Activated T-cell treated with anti-CD3 and anti-CD28 coated beads for 1 hour (primary cell): ENCODE measurements around the gene CHRNB1.

Experiments
- DNase-seq: peaks from one replicate; pipeline ENCODE4 v3.0.0-alpha.2; 2020; ENCODE audit warnings: low read depth

The CHRNB1 gene

DNA sequence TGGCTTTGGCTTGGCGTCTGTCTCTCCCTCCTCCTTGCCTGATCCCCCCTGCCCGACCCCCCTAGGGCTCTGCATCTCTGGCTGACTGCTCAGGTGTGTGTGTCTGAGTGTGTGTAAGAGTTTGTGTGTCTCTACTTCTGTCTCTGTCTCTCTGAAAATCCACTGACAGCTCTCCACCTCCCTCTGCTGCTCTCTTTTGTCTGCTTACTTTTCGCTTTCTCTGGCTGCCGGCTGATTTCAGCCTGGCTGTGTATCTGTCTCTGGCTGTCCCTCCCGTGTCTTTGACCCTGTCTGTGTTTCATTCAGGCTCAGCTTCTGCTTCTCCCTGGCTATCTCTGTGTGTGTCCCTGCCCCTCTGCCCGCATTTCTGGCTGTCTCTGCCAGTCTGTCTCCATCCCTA is 28.5 kb upstream of the CHRNB1 start:
- no peak for DNase-seq

DNA sequence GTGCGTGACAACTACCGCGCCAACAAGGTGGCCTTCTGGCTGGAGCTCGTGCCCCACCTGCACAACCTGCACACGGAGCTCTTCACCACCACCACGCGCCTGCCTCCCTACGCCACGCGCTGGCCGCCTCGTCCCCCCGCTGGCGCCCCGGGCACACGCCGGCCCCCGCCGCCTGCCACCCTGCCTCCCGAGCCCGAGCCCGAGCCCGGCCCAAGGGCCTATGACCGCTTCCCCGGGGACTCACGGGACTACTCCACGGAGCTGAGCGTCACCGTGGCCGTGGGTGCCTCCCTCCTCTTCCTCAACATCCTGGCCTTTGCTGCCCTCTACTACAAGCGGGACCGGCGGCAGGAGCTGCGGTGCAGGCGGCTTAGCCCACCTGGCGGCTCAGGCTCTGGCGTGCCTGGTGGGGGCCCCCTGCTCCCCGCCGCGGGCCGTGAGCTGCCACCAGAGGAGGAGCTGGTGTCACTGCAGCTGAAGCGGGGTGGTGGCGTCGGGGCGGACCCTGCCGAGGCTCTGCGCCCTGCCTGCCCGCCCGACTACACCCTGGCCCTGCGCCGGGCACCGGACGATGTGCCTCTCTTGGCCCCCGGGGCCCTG is 27.7 kb upstream of the CHRNB1 start:
- DNase-seq, result no peak

DNA sequence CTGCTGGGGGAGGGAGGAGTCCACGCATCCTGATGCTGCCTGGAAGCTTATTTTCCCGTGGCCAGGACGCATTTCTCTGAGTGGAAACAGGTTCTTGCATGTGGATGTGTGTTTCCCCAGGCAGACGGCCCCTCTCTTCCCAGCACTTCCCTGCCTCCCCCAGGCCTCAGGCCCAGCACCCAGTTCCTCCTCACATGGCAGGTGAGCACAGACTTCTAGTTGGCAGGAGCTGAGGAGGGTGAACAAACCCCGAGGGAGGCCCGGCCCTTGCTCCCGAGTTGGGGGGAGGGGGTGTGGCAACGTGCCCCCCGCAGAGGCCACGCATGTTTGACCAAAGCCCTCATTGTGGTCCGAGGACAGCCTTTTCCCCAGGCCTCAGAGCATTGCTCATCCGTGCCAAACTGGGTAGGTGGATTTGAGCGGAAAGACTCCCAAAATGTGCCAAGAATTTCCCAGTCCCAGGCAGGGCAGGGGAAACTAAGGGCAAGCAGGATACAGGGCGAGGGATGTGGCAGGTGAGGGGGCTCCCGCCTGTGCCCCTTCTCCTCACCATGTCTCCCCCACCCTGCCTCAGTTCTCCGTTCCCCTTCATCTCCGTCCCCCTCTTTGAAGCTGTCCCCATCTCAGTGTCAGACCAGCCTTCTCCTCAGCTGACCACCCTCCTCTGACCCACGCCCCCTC is 26.2 kb upstream of the CHRNB1 start:
- DNase-seq, result no peak

DNA sequence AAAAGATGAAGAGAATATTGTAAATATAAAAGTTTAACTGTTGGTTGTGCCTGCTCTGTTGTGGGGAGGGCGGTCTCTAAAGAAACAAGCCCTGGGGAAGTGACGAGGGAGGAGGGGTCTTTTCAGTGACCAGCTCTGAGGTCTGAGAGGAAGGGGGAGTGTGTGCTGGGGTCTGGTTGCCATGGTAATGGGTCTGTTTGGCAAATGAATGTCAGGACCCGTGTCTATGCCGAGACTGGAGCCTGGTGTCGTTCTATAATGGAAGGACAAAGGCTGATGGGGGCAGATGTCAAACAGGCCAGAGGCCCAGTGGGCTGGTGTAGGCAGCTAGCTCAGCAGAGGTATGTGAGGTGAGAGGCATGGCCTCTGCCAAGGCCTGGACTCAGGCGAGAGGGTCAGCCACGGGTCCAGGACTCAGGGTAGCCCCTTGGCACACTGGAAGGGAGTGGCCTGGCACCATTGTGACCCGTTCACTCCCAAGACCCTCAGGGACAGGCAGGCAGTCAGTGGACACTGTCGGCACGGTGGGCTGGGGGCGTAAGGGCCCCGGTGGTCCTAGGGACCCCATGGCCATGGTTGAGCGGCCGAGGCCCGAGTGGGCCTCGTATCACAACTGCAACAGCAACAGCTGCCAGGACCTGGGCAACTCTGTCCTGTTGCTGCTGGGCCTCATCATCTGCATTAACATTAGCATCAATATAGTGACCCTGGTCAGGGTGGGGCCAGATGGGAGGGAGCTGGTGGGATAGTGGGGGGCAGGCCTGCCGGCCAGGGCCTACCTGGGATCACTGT is 24.8 kb upstream of the CHRNB1 start, which contains the start of gene SPEM1:
Gene SPEM1, plus strand, starts transcription at position 506 of the 792 bp plus-strand sequence. Its CDS starts 61 bp downstream, at position 567.
- no peak for DNase-seq

- no peak for DNase-seq
Measured at GRCh38 chr17:7421186-7421585, 23.7 kb upstream of the CHRNB1 start.

DNA sequence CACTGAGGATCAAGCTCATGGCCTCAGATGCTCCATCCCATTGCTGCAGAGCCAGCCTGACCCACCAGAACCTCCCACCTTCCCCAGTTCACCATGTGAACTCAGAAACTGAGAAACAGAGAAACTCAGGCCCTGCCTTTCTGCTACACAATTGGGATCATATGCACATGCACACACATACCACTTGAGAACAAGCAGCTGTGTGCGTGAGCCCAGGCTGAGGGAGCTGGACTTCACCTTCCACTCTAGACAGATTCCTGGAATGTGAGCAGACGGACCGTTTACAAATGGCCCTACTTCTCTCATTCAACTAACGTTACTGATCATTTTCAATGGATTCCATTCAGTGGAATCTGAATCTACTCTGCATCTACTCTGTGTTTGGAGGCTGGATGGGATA is 21.2 kb upstream of the CHRNB1 start:
- DNase-seq, result no peak

DNA sequence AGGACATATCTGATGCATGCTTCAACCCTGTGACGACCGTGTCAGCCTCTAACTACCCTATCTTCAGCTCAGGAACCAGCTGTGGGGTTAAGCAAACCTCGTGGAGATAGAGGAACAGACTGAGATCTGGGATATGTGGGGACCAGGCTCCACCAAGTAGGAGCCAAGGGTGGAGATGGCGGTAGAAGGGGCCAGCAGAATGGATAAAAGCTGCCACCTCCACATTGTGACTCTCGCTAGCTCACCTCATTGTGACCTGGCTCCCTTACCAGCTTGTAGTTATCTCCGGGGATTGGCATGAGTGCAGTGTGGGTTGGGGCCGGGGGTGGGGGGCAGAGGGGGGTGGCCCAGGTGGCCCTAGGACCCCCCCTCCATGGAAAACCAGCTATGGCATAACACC is 19.5 kb upstream of the CHRNB1 start, which contains the start of gene SPEM2:
Gene SPEM2, plus strand, starts transcription at position 301 of the 400 bp plus-strand sequence. Its CDS starts 73 bp downstream, at position 374.
- no peak for DNase-seq

- no peak for DNase-seq
Measured at GRCh38 chr17:7425756-7426155, 19.1 kb upstream of the CHRNB1 start.

DNA sequence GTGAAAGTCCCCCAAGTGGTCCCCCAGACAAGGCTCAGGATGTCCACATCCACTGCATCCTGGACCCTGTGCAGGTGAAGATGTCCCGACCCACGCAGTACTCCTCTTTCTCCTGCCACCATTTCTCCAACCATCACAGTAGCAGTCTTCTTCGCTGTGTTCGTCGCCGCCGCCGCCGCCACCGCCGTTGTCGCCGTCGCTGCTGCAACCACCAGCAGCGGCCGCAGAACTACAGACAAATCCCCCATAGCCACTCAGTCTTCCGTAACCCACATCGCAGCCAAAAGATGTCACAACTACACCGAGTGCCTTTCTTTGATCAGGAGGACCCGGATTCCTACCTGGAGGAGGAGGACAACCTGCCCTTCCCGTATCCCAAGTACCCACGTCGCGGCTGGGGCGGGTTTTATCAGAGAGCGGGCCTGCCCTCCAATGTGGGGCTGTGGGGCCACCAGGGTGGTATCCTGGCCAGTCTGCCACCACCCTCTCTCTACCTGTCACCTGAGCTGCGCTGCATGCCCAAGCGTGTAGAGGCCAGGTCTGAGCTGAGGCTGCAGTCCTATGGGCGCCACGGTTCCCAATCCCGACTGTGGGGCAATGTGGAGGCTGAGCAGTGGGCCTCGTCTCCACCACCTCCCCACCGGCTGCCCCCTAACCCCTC is 18.5 kb upstream of the CHRNB1 start:
- no peak for DNase-seq

GRCh38 chr17:7426896-7427489 is 17.9 kb upstream of the CHRNB1 start:
- no peak for DNase-seq

- no peak for DNase-seq
Measured at GRCh38 chr17:7427549-7427948, 17.3 kb upstream of the CHRNB1 start.

GRCh38 chr17:7428557-7428956 is 16.3 kb upstream of the CHRNB1 start, which contains the start of gene SPEM3:
SPEM3 (plus strand) TSS chr17:7428857; CDS start chr17:7428903, 46 bp downstream.
- DNase-seq, result no peak

- DNase-seq, result no peak
Measured at GRCh38 chr17:7429722-7430121, 15.1 kb upstream of the CHRNB1 start.

- DNase-seq, result no peak
Measured at GRCh38 chr17:7431231-7431630, 13.6 kb upstream of the CHRNB1 start.

GRCh38 chr17:7432296-7432695 is 12.6 kb upstream of the CHRNB1 start:
- no peak for DNase-seq

DNA sequence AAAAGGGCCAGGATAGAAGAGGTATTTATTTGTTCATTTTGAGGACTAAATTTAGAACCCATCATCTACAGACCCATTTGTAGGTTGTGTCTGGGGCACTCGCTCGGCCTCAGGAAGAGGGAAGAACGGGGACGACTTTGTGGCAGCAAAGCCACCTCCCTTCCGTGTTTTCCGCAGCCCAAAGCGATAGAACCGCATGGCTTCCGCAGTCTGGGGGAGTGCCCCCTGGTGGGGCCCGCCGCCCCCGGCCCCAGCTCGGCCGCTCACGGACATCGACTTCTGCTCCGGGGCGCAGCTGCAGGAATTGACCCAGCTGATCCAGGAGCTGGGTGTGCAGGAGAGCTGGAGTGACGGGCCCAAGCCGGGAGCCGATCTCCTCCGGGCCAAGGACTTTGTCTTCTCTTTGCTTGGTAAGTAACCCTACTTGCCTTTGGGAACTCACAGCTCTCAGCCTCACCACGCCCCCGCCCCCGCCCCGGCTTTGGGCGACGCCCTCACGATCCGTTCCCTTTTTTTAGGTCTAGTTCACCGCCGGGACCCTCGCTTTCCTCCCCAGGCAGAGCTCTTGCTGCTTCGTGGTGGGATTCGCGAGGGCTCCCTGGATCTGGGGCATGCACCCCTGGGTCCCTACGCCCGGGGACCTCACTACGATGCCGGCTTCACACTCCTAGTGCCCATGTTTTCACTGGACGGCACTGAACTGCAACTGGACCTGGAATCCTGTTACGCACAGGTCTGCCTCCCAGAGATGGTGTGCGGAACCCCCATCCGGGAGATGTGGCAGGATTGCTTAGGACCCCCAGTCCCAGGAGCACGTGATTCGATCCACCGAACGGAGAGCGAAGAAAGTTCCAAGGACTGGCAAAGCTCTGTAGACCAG is 8.9 kb upstream of the CHRNB1 start:
- DNase-seq, result peak; percentile 36

DNA sequence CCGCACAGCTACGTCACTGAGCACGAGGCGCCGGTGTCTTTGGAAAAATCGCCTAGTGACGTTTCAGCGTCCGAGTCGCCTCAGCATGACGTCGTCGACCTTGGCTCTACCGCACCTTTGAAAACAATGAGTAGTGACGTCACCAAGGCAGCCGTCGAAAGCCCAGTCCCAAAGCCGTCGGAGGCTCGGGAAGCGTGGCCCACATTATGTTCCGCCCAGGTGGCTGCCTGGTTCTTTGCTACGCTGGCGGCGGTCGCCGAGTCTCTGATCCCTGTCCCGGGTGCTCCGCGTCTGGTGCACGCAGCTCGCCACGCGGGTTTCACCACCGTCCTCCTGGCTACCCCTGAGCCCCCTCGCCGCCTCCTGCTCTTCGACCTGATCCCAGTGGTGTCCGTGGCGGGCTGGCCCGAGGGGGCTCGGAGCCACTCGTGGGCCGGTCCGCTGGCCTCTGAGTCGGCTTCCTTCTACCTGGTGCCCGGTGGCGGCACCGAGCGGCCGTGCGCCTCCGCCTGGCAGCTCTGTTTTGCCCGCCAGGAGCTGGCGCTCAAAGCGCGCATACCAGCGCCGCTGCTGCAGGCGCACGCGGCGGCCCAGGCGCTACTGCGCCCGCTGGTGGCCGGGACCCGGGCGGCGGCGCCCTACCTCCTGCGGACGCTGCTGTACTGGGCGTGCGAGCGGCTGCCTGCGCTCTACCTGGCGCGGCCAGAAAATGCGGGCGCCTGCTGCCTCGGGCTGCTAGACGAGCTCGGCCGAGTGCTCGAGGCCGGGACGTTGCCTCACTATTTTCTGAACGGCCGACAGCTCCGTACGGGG is 8.1 kb upstream of the CHRNB1 start:
- peak; percentile 69 for DNase-seq

GRCh38 chr17:7437369-7437863 is 7.4 kb upstream of the CHRNB1 start:
- DNase-seq, result no peak

DNA sequence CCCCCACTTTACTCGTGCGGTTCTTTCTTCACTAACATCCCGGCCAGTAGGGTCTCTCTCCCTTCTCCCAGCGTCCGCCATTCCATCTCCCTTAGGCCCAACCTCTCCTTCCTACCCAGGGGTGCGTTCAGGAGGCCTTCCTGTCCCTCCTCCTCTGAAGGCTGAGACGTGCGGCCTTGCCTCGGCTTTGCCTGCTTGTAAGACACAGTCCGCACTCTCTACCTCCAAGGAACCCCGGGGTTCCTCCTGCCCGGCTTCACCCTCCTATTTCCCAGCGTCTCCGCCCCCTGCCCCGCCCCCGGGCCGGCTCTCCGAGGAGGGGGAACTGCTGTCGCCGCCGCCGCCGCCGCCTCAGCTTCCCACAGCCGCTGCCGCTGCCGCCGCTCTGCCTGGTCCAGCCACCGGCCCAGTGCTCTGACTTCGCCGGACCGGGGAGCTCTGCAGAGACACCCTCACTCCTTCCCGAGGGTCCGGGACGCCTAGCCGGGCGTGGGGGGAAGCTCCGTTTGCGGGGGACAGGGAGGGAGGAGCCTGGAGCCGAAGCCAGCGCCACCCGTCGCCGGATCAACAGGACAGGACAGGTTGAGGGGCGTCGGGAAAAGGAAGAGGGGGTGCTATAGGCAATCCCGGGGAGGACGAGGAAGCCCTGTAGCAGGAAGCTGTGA is 6.8 kb upstream of the CHRNB1 start:
- DNase-seq, result peak; percentile 49
